PC-3 (cell line): Measurements from ENCODE around the gene RNF7. TPM values are rescaled to one million over a fixed set of nuclear protein-coding genes. Genes with fewer than 3 reads are reported as not detected.
A peak's percentile ranks its signal among the peaks of the same experiment; 100 is the strongest.

Source experiments
- ATAC-seq: fragments of 200-7000 bp; cut with Tn5 transposase; 2 replicates; pipeline ENCODE4 v1.9.1; 2020; ENCODE audit warnings: mild to moderate bottlenecking, moderate library complexity
- BruUV-seq: library from RNA; stranded (reverse); fragments of 400-500 nt; replicated peaks from 2 replicates; lab custom pipeline; 2021; lab: Mats Ljungman, UMichigan
- CTCF ChIA-PET: fragments of 300-600 bp; sonication (Branson Sonifier 250); formaldehyde crosslinking; loops from one replicate; lab custom pipeline; 2022; ENCODE audit warnings: antibody characterized with exemption; lab: Charles Lee
- POLR2A ChIA-PET: fragments of 300-600 bp; sonication (Branson Sonifier 250); formaldehyde crosslinking; loops from one replicate; lab custom pipeline; 2022; ENCODE audit warnings: antibody characterized with exemption; ENCODE audit not compliant: unreplicated experiment; lab: Charles Lee
- DNase-seq: peaks from one replicate; pipeline ENCODE4 v3.0.0-alpha.2; 2015
- H2AFZ ChIP-seq: fragments of 300-600 bp; sonication (generic); 2 replicates; pipeline ENCODE4 v1.6.0; 2016; ENCODE audit warnings: antibody characterized with exemption, low read length
- H3F3A ChIP-seq: fragments of 300-600 bp; sonication (generic); one replicate; pipeline ENCODE4 v1.6.0; 2017; ENCODE audit warnings: antibody characterized with exemption, low read length, control low read depth, mild to moderate bottlenecking; ENCODE audit not compliant: unreplicated experiment
- H3K27ac ChIP-seq: fragments of 300-600 bp; sonication (generic); 2 replicates; pipeline ENCODE4 v1.5.1; 2016; ENCODE audit warnings: mild to moderate bottlenecking, low read length
- H3K27me3 ChIP-seq: fragments of 300-600 bp; sonication (generic); 2 replicates; pipeline ENCODE4 v1.6.1; 2016; ENCODE audit warnings: low read length, mixed read lengths
- H3K36me3 ChIP-seq: fragments of 300-600 bp; sonication (generic); 2 replicates; pipeline ENCODE4 v1.6.1; 2016; ENCODE audit warnings: low read depth, mixed run types, low read length, mixed read lengths
- H3K4me1 ChIP-seq: fragments of 300-600 bp; sonication (generic); 2 replicates; pipeline ENCODE4 v1.5.1; 2016; ENCODE audit warnings: low read length; ENCODE audit not compliant: insufficient read depth
- H3K4me2 ChIP-seq: fragments of 300-600 bp; sonication (generic); 2 replicates; pipeline ENCODE4 v1.6.0; 2016; ENCODE audit warnings: low read length
- H3K4me3 ChIP-seq: fragments of 300-600 bp; sonication (generic); 2 replicates; pipeline ENCODE4 v1.5.1; 2016; ENCODE audit warnings: mild to moderate bottlenecking, low read length, mixed read lengths
- H3K79me2 ChIP-seq: fragments of 300-600 bp; sonication (generic); 2 replicates; pipeline ENCODE4 v1.6.1; 2017; ENCODE audit warnings: low read length, mixed read lengths
- H3K9ac ChIP-seq: fragments of 300-600 bp; sonication (generic); 2 replicates; pipeline ENCODE4 v1.6.0; 2016; ENCODE audit warnings: mild to moderate bottlenecking, low read length
- H3K9me2 ChIP-seq: fragments of 300-600 bp; sonication (generic); replicated peaks from 2 replicates; pipeline ENCODE4 v1.6.1; 2016; ENCODE audit warnings: mixed run types, low read length, mixed read lengths
- H3K9me3 ChIP-seq: fragments of 300-600 bp; sonication (generic); 2 replicates; pipeline ENCODE4 v1.6.1; 2016; ENCODE audit warnings: low read length, mixed read lengths
- H4K20me1 ChIP-seq: fragments of 300-600 bp; sonication (generic); 2 replicates; pipeline ENCODE4 v1.6.1; 2016; ENCODE audit warnings: low read length, mixed read lengths
- EZH2 ChIP-seq: fragments of 300-600 bp; sonication (generic); IDR thresholded peaks from one replicate; pipeline ENCODE4 v1.6.1; 2017; ENCODE audit warnings: antibody characterized with exemption, mild to moderate bottlenecking, low read length; ENCODE audit not compliant: unreplicated experiment
- EZH2phosphoT487 ChIP-seq: fragments of 300-600 bp; sonication (generic); IDR thresholded peaks from 2 replicates; pipeline ENCODE4 v1.6.1; 2018; ENCODE audit warnings: mild to moderate bottlenecking, antibody characterized with exemption, low read length, borderline replicate concordance
- intact Hi-C: fragments of 100-400 bp; cut with micrococcal nuclease; formaldehyde crosslinking; loops from 2 replicates; pipeline ENCODE4 v1.9.0; 2023
- total RNA-seq: library from RNA; depleted of rRNA; stranded (reverse); fragments of >200 nt; gene quantifications from 2 replicates; pipeline ENCODE4 v1.2.3, GENCODE V29; 2014
- TF ChIP-seq, protein P1 (sequence below): fragments of 300-600 bp; sonication (generic); conservative IDR thresholded peaks from 2 replicates; pipeline ENCODE4 v1.5.1; 2017; ENCODE audit warnings: antibody characterized with exemption, low read depth, mild to moderate bottlenecking, low read length

Gene RNF7
- total RNA-seq, 1 experiment from 2014 or later, result 42.9 TPM

DNA sequence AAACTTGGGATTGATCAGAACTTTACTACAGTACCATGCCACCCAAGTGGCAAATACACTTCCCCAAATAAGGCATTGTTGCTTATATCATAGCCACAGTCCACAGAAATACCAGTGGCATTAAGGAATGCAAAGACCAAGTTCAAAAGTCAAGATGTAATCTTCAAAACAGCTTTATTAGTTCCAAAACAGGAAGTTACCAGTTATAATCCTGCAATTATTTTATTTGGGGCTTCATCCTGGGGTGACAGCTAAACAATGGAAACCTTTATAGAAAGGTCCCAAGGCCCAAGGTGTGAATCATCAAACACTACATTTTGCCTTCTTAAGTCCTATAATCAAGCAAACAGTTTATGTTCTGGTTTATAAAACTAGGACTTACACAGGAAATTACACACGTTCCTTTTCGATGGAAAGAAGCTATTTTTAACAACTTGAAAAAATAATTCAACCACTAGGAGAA is 30.3 kb upstream of the RNF7 start:
- Histone ChIP-seq H3K36me3 (no peaks in the 10 kb centered on the region), H3K9ac (no peak overlapping the region), H3K4me1 (peaks cover 11% of the 10 kb centered on the region), H3K27me3 (no peaks in the 10 kb centered on the region), H3K9me3 (no peaks in the 10 kb centered on the region), H3K27ac (no peak overlapping the region), H3K9me2 (no peaks in the 10 kb centered on the region), H3K4me3 (no peak overlapping the region), H3F3A (no peaks in the 10 kb centered on the region), H3K4me2 (no peak overlapping the region), H2AFZ (no peak overlapping the region), H3K79me2 (no peaks in the 10 kb centered on the region), H4K20me1 (no peaks in the 10 kb centered on the region)
- no TSS peak for BruUV-seq
- CTCF ChIA-PET, result no interaction called here
- POLR2A ChIA-PET, result interaction anchor here (0.5 kb wide), 1 partner anchor 34 kb away, joined by 3 read pairs; no protein-coding TSS in a partner anchor
- TF ChIP-seq EZH2 (no peak), EZH2phosphoT487 (no peak)
- TF ChIP-seq, protein P1, sequence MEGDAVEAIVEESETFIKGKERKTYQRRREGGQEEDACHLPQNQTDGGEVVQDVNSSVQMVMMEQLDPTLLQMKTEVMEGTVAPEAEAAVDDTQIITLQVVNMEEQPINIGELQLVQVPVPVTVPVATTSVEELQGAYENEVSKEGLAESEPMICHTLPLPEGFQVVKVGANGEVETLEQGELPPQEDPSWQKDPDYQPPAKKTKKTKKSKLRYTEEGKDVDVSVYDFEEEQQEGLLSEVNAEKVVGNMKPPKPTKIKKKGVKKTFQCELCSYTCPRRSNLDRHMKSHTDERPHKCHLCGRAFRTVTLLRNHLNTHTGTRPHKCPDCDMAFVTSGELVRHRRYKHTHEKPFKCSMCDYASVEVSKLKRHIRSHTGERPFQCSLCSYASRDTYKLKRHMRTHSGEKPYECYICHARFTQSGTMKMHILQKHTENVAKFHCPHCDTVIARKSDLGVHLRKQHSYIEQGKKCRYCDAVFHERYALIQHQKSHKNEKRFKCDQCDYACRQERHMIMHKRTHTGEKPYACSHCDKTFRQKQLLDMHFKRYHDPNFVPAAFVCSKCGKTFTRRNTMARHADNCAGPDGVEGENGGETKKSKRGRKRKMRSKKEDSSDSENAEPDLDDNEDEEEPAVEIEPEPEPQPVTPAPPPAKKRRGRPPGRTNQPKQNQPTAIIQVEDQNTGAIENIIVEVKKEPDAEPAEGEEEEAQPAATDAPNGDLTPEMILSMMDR, result no peak
- intact Hi-C loops, result no loop called here
- DNase-seq, result peak; percentile 15
- ATAC-seq, result peak; percentile 58

DNA sequence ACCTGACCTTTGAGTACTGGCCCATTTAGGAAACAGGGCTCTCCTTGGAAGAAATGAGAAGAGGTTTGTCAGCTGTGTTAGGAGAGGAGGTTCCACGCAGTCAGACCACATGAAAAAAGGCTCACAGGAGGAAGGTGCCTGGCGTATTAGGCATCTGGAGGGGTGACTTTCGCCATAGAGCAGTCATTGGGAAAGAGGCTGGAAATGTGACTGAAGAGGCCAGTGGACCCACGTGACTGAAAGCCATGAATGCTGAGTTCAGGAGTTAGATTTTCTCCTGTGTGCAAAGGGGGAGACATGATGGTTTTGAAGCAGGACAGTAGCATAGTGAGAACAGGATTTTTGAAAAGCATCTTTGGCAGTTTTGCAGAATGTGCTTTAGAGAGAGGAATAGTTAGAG is 29.7 kb upstream of the RNF7 start:
- H3K4me1 ChIP-seq, result peaks cover 11% of the 10 kb centered on the region
- no peak for ATAC-seq
- no peak overlapping the region for H3K4me2 ChIP-seq
- intact Hi-C loops, result no loop called here
- H3K9me3 ChIP-seq, result no peaks in the 10 kb centered on the region
- no peak for TF ChIP-seq EZH2phosphoT487
- TF ChIP-seq EZH2, result no peak
- TF ChIP-seq, protein P1, result no peak
- no peak overlapping the region for H3K9ac ChIP-seq
- no peaks in the 10 kb centered on the region for H4K20me1 ChIP-seq
- H3K79me2 ChIP-seq, result no peaks in the 10 kb centered on the region
- BruUV-seq, result no TSS peak
- no peaks in the 10 kb centered on the region for H3K27me3 ChIP-seq
- no peak overlapping the region for H3K27ac ChIP-seq
- no peak for DNase-seq
- POLR2A ChIA-PET, result interaction anchor here (0.5 kb wide), 1 partner anchor 33 kb away, joined by 3 read pairs; no protein-coding TSS in a partner anchor
- H3K36me3 ChIP-seq, result no peaks in the 10 kb centered on the region
- no peak overlapping the region for H3K4me3 ChIP-seq
- no peaks in the 10 kb centered on the region for H3F3A ChIP-seq
- CTCF ChIA-PET, result no interaction called here
- H3K9me2 ChIP-seq, result no peaks in the 10 kb centered on the region
- no peak overlapping the region for H2AFZ ChIP-seq

DNA sequence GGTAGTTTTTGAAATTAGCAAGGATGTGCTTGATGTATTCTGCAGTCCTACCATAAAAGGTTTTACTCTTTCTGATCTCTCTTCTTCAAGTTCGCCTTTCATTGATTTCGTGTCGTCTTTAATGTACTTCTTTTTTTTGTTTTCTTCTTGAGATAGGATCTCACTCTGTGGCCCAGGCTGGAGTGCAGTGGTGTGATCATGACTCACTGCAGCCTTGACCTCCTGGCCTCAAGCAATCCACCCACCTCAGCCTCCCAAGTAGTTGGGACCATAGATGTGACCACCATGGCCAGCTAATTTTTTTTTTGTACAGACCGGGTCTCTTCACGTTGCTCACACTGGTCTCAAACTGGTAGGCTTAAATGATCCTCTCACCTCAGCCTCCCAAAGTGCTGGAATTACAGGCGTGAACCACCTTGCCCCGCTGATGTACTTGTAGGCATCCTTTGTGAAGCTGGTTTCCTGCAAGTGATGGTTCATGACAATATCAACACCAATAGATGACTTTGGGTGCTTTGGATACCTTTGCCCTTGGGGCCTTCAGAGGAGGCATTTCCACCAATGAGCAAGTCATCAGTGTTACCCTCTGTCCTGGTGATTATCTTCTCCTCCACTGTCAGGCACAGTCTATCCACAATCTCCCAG is 28.9 kb upstream of the RNF7 start:
- ATAC-seq, result no peak
- Histone ChIP-seq H3K27ac (no peak overlapping the region), H3K79me2 (no peaks in the 10 kb centered on the region), H3K4me1 (peaks cover 11% of the 10 kb centered on the region), H3K4me3 (no peak overlapping the region), H2AFZ (no peak overlapping the region), H4K20me1 (no peaks in the 10 kb centered on the region), H3F3A (no peaks in the 10 kb centered on the region), H3K9ac (no peak overlapping the region), H3K9me2 (no peaks in the 10 kb centered on the region), H3K9me3 (no peaks in the 10 kb centered on the region), H3K4me2 (no peak overlapping the region), H3K36me3 (no peaks in the 10 kb centered on the region), H3K27me3 (no peaks in the 10 kb centered on the region)
- CTCF ChIA-PET, result no interaction called here
- DNase-seq, result no peak
- TF ChIP-seq EZH2phosphoT487 (no peak), EZH2 (no peak)
- TF ChIP-seq, protein P1, result no peak
- BruUV-seq, result no TSS peak
- POLR2A ChIA-PET, result no interaction called here
- intact Hi-C loops, result no loop called here
